ENCODE results near the gene DIDO1. TPM values are rescaled to one million over a fixed set of nuclear protein-coding genes. Genes with fewer than 3 reads are reported as not detected.
A peak's percentile ranks its signal among the peaks of the same experiment; 100 is the strongest.

The DIDO1 gene
- total and polyA plus RNA-seq, 2 of the 13 experiments (the other 11 are each of a cell fraction or from before 2014, with no cell fraction given), result 75.0 to 75.1 TPM

DNA sequence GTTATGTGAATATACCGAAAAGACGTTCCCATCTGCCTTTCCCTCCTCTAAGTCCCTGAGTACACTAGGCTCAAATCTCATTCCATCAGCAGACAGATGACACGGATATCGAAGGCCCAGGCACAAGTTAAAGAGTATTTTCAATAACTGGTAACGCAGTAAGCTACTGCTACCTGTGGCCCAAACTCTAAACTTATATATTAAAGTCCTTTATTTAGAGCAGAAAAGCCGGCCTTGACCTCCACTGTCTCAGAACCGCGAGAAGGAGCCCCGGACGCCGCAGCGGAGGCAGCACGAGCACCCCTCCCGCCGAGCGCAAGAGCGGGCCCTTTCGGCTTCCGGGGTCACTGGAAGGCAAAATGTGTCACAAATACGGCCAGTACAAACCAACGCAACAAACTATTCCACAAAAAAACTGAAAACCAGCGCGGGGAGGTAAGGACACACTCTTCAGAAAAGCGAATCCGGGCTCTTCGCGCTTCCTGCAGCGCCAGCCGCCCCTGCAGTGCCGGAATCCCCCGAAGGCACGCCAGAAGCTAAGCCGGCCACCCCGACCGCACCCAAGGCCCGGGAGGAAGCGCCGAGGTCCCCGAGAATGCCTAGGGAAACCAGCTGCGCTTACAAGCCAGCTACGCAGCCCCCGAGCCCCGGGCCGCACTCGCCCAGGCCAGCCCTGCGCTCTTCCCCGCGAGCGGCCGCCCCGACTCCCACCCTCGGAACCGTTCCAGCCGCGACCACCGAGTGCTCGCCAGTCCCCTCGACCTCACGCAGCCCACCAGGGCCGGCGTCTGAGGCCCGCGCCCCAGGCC lies 681 bp downstream of the DIDO1 start (continued):
- no peak; the same call in 1 of the 2 replicates for TF ChIP-seq TP53 (CRISPR knock-in tag; conservative IDR thresholded peaks at IDR 0.05)
- TF ChIP-seq CENPX (CRISPR knock-in tag; IDR thresholded peaks at IDR 0.05), result no peak
- no peak for TF ChIP-seq SALL2 (CRISPR knock-in tag; IDR thresholded peaks at IDR 0.05)
- no peak for TF ChIP-seq ZFY (CRISPR knock-in tag; IDR thresholded peaks at IDR 0.05)
- no peak for TF ChIP-seq AHR (CRISPR knock-in tag; IDR thresholded peaks at IDR 0.05)
- no peak for TF ChIP-seq KDM1A (CRISPR knock-in tag; IDR thresholded peaks at IDR 0.05)
- no peak for TF ChIP-seq GPN1 (CRISPR knock-in tag; IDR thresholded peaks at IDR 0.05; ENCODE audit: borderline replicate concordance)
- no peak for TF ChIP-seq FOXJ3 (CRISPR knock-in tag; IDR thresholded peaks at IDR 0.05; ENCODE audit: borderline replicate concordance)
- TF ChIP-seq HNRNPH1 (optimal IDR thresholded peaks at IDR 0.05; ENCODE audit: low read depth, low read length), result no peak
- no peak for TF ChIP-seq ZFP1 (CRISPR knock-in tag; IDR thresholded peaks at IDR 0.05)
- no peak for TF ChIP-seq FIP1L1 (IDR thresholded peaks at IDR 0.05; ENCODE audit: borderline replicate concordance, insufficient read depth, low read depth, low read length)
- TF ChIP-seq, protein P1, sequence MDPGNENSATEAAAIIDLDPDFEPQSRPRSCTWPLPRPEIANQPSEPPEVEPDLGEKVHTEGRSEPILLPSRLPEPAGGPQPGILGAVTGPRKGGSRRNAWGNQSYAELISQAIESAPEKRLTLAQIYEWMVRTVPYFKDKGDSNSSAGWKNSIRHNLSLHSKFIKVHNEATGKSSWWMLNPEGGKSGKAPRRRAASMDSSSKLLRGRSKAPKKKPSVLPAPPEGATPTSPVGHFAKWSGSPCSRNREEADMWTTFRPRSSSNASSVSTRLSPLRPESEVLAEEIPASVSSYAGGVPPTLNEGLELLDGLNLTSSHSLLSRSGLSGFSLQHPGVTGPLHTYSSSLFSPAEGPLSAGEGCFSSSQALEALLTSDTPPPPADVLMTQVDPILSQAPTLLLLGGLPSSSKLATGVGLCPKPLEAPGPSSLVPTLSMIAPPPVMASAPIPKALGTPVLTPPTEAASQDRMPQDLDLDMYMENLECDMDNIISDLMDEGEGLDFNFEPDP (CRISPR knock-in tag; conservative IDR thresholded peaks at IDR 0.05), result no peak
- TF ChIP-seq ZBTB2 (CRISPR knock-in tag; IDR thresholded peaks at IDR 0.05; ENCODE audit: low read depth), result 0 out of 2 replicates have a peak, but pooled peaks have one; percentile 32
- no peak for TF ChIP-seq ZSCAN9 (CRISPR knock-in tag; IDR thresholded peaks at IDR 0.05; ENCODE audit: borderline replicate concordance)
- no peak for TF ChIP-seq ZNF446 (CRISPR knock-in tag; IDR thresholded peaks at IDR 0.05)
- TF ChIP-seq NFYB (CRISPR knock-in tag; IDR thresholded peaks at IDR 0.05), result no peak; the same call in 1 of the 2 replicates
- TF ChIP-seq ZBTB42 (CRISPR knock-in tag; IDR thresholded peaks at IDR 0.05), result no peak; the same call in 1 of the 2 replicates
- no peak for TF ChIP-seq AGO2 (optimal IDR thresholded peaks at IDR 0.05; ENCODE audit: low read depth, low read length)
- TF ChIP-seq ZNF598 (CRISPR knock-in tag; IDR thresholded peaks at IDR 0.05; ENCODE audit: borderline replicate concordance), result peak; percentile 43; the same call in 1 of the 2 replicates
- TF ChIP-seq MZF1 (CRISPR knock-in tag; IDR thresholded peaks at IDR 0.05; ENCODE audit: borderline replicate concordance), result no peak
- TF ChIP-seq WIZ (CRISPR knock-in tag; IDR thresholded peaks at IDR 0.05), result peak; percentile 46; the same call in 1 of the 2 replicates
- TF ChIP-seq TBX2 (CRISPR knock-in tag; IDR thresholded peaks at IDR 0.05; ENCODE audit: borderline replicate concordance), result no peak
- TF ChIP-seq KLF15 (CRISPR knock-in tag; IDR thresholded peaks at IDR 0.05; ENCODE audit: borderline replicate concordance), result no peak
- no peak for TF ChIP-seq SRF (IDR thresholded peaks at IDR 0.05; ENCODE audit: low read depth, low read length)
- TF ChIP-seq SRY (CRISPR knock-in tag; IDR thresholded peaks at IDR 0.05), result peak; percentile 96
- no peak for TF ChIP-seq ZNF296 (CRISPR knock-in tag; conservative IDR thresholded peaks at IDR 0.05)
- TF ChIP-seq IRF9 (CRISPR knock-in tag; IDR thresholded peaks at IDR 0.05; ENCODE audit: borderline replicate concordance), result no peak
- TF ChIP-seq ZNF589 (CRISPR knock-in tag; conservative IDR thresholded peaks at IDR 0.05), result peak; percentile 37; the same call in 1 of the 2 replicates

Data from HepG2 (cell line).